ENCODE data around the gene SLC23A2.

The SLC23A2 gene

DNA sequence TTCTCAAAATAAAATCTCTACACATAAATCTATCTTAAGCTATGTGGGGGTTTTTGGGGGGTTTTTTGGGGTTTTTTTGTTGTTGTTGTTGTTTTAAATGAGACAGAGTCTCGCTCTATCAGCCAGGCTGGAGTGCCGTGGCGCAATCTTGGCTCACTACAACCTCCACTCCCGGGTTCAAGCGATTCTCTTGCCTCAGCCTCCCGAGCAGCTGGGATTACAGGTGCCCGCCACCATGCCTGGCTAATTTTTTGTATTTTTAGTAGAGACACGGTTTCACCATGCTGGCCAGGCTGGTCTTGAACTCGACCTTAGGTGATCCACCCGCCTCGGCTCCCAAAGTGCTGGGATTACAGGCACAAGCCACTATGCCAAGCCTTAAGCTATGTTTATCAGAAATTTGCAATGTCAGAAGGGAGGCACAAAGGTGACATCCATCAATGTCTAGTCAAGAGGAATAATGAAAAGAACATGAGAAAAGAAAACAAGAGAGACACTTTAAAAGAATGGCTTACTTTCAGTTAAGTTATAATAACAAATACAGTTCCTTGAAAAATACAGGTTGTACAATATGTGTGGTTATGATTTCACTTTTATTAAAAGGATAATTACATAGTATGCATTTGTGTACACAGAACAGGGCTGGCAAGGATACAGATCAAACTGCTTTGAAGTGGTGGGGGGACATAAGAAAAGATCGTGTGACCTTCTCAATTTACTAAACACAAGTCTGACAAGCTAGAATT lies 28.6 kb downstream of the SLC23A2 start:
- DNase-seq (ENCODE audit: insufficient read length, low spot score) (no peak), FAIRE-seq (no peak)
- TF ChIP-seq CTCF (IDR thresholded peaks at IDR 0.05; ENCODE audit: insufficient read depth, missing control alignments) = no peak

DNA sequence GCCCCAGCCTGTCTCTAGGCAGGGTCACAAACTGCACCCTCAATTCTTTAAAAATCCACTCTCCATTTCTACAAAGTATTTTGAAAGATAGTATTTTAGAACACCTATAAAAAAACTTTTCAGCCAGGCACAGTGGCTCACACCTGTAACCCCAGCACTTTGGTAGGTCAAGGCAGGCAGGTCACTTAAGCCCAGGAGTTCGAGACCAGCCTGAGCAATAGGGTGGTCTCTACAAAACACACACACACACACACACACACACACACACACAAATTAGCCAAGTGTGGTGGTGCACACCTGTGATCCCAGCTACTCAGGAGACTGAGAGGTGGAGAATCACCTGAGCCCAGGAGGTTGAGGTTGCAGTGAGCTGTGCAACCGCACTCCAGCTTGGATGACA lies 30.2 kb downstream of the SLC23A2 start:
- no peak for FAIRE-seq
- no peak for DNase-seq (ENCODE audit: insufficient read length, low spot score)
- TF ChIP-seq CTCF (IDR thresholded peaks at IDR 0.05; ENCODE audit: insufficient read depth, missing control alignments) = no peak

DNA sequence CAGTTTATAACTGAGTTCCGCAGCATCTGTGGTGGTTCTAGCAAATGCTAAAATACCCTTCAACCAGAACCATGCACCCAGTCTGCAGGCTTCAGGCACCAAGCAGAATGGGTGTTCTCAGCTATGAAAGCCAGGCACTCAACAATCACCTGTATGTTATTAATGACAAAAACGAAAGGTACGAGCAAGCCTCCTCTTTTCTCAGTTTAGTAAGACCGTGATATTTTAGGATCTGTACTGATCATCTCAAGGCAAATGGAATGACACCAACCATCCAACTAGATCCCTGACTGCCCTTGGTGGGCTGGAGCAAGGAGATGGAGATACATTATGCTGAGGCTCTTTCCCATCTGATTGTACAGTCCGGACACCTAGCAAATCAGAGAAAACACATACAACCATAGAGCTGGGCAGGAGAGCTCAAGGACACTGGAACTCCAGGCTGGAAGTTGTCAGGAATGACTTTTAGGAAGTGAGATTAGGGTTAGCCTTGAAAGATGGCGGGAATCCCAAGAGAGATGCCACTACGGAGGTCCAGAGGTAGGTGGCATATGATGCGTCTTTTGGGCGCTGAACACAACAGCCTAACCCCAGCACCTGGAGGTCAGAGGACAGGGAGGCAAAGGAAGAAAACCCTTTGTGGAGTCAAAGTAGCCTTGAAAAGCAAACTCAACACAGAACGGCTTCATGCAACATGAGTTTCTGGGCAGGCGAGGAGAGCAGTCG lies 33.4 kb downstream of the SLC23A2 start:
- FAIRE-seq (no peak), DNase-seq (ENCODE audit: insufficient read length, low spot score) (no peak)
- no peak for TF ChIP-seq CTCF (IDR thresholded peaks at IDR 0.05; ENCODE audit: insufficient read depth, missing control alignments)

- DNase-seq (ENCODE audit: insufficient read length, low spot score) = no peak
- FAIRE-seq = no peak
Observed at GRCh38 chr20:4966826-4967751, 34.2 kb downstream of the SLC23A2 start.

DNA sequence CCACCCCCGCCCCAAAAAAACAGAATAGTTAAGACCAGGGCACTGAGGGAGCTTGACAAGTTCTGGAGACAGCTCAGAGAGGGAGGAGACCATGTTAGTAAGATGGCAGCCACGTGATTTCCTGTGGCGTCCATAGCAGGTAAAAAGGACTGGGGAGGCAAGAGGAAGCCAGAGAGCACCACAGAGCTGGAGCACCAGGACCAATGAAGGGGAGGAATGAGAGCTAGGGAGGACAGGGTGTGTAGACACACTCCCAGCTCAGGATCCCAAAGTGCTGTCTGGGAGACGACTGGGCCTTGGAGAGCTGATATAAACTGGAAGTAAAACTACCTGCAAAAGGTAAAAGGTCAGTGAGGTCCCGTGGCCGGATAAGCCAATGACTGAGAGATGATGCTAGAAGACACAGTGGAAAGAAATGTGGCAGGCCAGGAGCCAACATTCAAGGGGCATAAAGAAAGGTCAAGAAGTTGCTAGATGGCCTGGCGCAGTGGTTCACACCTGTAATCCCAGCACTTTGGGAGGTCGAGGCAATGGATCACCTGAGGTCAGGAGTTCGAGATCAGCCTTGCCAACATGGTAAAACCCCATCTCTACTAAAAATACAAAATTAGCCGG lies 39.0 kb downstream of the SLC23A2 start:
- DNase-seq (ENCODE audit: insufficient read length, low spot score) = no peak
- FAIRE-seq = no peak

More at GRCh38 chr20:4966826-4967751, 34.2 kb downstream of the SLC23A2 start:
- TF ChIP-seq CTCF (IDR thresholded peaks at IDR 0.05; ENCODE audit: insufficient read depth, missing control alignments) = no peak

More for the DNA sequence above, 39.0 kb downstream of the SLC23A2 start:
- TF ChIP-seq CTCF (IDR thresholded peaks at IDR 0.05; ENCODE audit: insufficient read depth, missing control alignments) = no peak
